VCaP (cell line): Measurements from ENCODE around the gene SMC1B.

Experiments
- H3K27ac ChIP-seq: fragments of 450-650 bp; 2 replicates; pipeline ENCODE4 v1.5.1; 2017
- TF ChIP-seq, protein P1 (sequence below): fragments of 450-650 bp; conservative IDR thresholded peaks from 2 replicates; pipeline ENCODE4 v1.5.1; 2017; ENCODE audit warnings: mild to moderate bottlenecking, moderate library complexity

Gene SMC1B

GRCh38 chr22:45322873-45323525 is 90.4 kb downstream of the SMC1B start:
- H3K27ac ChIP-seq: peak overlapping the region; percentile 45
- TF ChIP-seq, protein P1, sequence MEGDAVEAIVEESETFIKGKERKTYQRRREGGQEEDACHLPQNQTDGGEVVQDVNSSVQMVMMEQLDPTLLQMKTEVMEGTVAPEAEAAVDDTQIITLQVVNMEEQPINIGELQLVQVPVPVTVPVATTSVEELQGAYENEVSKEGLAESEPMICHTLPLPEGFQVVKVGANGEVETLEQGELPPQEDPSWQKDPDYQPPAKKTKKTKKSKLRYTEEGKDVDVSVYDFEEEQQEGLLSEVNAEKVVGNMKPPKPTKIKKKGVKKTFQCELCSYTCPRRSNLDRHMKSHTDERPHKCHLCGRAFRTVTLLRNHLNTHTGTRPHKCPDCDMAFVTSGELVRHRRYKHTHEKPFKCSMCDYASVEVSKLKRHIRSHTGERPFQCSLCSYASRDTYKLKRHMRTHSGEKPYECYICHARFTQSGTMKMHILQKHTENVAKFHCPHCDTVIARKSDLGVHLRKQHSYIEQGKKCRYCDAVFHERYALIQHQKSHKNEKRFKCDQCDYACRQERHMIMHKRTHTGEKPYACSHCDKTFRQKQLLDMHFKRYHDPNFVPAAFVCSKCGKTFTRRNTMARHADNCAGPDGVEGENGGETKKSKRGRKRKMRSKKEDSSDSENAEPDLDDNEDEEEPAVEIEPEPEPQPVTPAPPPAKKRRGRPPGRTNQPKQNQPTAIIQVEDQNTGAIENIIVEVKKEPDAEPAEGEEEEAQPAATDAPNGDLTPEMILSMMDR: no peak

DNA sequence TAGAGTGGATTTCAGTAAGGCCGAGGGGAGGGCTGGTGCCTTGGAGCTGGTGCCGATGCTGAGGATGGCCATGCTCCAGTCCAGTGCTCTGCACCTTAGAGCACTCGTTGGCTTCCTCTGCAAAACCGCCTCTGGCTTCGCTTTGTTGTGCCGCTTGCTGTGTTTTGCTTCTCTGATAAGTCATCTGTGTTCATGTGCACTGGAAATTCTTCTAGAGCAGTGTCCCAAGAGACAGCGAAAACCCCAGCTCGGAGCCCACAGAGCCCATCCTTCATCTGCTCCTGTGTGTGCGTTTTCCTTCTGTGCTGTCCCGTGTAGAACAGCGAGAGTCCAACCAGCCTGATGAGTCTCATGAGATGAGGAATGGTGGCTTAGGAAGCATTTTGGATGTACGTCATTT is 91.6 kb downstream of the SMC1B start:
- TF ChIP-seq, protein P1: no peak
- H3K27ac ChIP-seq: no peak overlapping the region; the same call in 1 of the 2 replicates

- TF ChIP-seq, protein P1: no peak
- H3K27ac ChIP-seq: peak overlapping the region; percentile 75
Observed at GRCh38 chr22:45320357-45320976, 92.9 kb downstream of the SMC1B start.

DNA sequence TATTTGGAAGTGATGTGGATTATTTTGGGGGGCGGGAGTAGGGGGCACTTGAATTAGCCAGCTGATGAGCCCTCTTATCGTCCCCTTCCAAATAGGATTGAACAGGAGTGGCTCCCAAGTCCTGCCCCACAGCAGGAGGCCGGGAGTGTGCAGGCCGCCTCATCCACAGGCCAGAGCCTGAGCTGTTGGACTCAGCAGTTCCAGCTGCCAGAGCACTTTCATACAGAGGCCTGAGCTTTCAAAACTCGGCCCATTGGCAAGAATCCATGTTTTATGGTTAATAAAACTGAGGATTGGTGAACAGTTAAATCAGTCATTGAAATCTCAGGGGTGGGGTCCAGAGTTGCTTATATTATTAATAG is 94.1 kb downstream of the SMC1B start:
- TF ChIP-seq, protein P1: no peak
- peak overlapping the region; percentile 75 for H3K27ac ChIP-seq

DNA sequence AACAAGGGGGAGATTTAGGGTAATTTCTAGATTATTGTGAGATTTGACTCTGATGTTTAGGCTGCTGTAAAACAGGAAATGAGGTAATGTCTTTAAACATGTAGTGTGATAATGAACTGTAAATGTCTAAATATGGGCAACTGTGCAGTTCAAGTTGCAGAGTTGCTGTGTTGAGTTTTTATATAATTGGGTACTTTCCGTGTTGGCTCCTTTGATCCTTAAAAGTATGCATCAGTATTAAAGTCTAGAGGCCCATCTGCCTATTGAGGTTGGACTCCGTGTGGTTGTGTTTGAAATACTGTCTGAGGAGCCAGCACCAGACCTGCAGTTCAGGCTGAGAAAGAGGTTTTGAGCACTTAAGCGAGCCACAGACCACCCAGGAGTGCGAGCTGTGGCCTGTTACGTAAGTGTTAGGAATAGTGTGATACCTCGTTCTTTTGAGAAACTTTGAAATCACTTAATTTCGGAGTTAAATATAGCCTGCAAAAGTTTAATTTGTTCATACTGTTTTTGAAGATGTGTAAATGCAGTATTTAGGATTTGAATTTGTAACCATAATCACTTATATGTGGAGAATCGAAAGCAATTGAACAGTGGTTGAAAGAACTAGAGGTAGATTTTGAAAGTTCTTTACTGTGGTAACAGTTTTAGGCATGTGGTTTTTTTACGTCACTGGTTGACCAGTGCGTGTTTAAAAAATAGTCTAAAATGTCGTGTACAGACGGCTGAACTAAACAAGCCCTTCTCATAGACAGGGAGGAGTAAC is 94.7 kb downstream of the SMC1B start:
- TF ChIP-seq, protein P1: no peak
- peak overlapping the region; percentile 75 for H3K27ac ChIP-seq

GRCh38 chr22:45318168-45318557 is 95.2 kb downstream of the SMC1B start:
- peak overlapping the region; percentile 75 for H3K27ac ChIP-seq
- TF ChIP-seq, protein P1: no peak

DNA sequence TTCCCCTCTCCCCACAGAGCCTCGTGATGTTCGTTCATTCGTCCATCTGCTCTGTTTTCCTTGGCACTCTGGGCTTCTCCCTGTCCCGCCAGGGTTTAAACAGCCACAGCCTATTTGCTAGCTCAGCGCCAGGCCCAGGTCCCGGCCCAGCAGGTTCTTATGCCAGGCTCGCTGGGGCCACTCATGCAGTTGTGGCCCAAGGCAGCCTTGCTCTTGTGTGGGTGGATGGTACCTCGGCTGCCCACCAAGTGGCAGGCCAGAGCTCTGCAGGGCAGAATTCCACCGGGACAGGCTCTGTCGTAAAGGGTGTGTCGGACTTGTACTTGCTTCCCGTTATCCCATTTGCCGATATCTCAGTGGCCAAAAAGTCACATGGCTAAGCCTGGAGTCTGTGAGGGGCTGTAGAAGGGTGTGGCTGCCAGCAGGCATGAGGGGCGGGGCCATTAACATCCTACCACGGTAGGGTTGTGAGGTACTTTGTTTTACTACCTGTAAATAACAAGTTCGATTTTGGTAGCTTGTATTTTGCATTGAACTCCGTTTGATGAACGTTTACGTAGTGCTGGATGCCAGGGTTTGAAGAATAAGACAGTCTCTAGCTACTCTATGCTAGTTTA is 95.7 kb downstream of the SMC1B start:
- TF ChIP-seq, protein P1: peak; percentile 63
- H3K27ac ChIP-seq: peak overlapping the region; percentile 75
